GM23338 (cell line): ENCODE measurements around the gene SLC16A2. TPM values are rescaled to one million over a fixed set of nuclear protein-coding genes. Genes with fewer than 3 reads are reported as not detected.

Experiments
- polyA plus RNA-seq: library from polyadenylated mRNA; unstranded; fragments of >200 nt; fragmentation: Nextera tagmentation; extraction: Ambion mirVana; gene quantifications from 2 replicates; pipeline ENCODE4 v1.2.1, GENCODE V29; 2016
- small RNA-seq: library from RNA; depleted of rRNA; stranded (forward); fragments of <200 nt; gene quantifications from one replicate; pipeline ENCODE3, GENCODE V24; 2014; ENCODE audit warnings: low replicate concordance
- total RNA-seq: library from RNA; depleted of rRNA; stranded (reverse); fragments of >200 nt; shearing (Covaris generic); gene quantifications from 2 replicates; pipeline ENCODE4 v1.2.3, GENCODE V29; 2014; rRNA removed
- TF ChIP-seq, protein P1 (sequence below): fragments of 250-450 bp; sonication (Bioruptor Pico); IDR thresholded peaks from 2 replicates; pipeline ENCODE4 v1.5.0; 2020; ENCODE audit warnings: mild to moderate bottlenecking, moderate library complexity

The SLC16A2 gene
- total and polyA plus RNA-seq, 2 experiments from 2014 or later, result 11.1 to 27.9 TPM

- TF ChIP-seq, protein P1, sequence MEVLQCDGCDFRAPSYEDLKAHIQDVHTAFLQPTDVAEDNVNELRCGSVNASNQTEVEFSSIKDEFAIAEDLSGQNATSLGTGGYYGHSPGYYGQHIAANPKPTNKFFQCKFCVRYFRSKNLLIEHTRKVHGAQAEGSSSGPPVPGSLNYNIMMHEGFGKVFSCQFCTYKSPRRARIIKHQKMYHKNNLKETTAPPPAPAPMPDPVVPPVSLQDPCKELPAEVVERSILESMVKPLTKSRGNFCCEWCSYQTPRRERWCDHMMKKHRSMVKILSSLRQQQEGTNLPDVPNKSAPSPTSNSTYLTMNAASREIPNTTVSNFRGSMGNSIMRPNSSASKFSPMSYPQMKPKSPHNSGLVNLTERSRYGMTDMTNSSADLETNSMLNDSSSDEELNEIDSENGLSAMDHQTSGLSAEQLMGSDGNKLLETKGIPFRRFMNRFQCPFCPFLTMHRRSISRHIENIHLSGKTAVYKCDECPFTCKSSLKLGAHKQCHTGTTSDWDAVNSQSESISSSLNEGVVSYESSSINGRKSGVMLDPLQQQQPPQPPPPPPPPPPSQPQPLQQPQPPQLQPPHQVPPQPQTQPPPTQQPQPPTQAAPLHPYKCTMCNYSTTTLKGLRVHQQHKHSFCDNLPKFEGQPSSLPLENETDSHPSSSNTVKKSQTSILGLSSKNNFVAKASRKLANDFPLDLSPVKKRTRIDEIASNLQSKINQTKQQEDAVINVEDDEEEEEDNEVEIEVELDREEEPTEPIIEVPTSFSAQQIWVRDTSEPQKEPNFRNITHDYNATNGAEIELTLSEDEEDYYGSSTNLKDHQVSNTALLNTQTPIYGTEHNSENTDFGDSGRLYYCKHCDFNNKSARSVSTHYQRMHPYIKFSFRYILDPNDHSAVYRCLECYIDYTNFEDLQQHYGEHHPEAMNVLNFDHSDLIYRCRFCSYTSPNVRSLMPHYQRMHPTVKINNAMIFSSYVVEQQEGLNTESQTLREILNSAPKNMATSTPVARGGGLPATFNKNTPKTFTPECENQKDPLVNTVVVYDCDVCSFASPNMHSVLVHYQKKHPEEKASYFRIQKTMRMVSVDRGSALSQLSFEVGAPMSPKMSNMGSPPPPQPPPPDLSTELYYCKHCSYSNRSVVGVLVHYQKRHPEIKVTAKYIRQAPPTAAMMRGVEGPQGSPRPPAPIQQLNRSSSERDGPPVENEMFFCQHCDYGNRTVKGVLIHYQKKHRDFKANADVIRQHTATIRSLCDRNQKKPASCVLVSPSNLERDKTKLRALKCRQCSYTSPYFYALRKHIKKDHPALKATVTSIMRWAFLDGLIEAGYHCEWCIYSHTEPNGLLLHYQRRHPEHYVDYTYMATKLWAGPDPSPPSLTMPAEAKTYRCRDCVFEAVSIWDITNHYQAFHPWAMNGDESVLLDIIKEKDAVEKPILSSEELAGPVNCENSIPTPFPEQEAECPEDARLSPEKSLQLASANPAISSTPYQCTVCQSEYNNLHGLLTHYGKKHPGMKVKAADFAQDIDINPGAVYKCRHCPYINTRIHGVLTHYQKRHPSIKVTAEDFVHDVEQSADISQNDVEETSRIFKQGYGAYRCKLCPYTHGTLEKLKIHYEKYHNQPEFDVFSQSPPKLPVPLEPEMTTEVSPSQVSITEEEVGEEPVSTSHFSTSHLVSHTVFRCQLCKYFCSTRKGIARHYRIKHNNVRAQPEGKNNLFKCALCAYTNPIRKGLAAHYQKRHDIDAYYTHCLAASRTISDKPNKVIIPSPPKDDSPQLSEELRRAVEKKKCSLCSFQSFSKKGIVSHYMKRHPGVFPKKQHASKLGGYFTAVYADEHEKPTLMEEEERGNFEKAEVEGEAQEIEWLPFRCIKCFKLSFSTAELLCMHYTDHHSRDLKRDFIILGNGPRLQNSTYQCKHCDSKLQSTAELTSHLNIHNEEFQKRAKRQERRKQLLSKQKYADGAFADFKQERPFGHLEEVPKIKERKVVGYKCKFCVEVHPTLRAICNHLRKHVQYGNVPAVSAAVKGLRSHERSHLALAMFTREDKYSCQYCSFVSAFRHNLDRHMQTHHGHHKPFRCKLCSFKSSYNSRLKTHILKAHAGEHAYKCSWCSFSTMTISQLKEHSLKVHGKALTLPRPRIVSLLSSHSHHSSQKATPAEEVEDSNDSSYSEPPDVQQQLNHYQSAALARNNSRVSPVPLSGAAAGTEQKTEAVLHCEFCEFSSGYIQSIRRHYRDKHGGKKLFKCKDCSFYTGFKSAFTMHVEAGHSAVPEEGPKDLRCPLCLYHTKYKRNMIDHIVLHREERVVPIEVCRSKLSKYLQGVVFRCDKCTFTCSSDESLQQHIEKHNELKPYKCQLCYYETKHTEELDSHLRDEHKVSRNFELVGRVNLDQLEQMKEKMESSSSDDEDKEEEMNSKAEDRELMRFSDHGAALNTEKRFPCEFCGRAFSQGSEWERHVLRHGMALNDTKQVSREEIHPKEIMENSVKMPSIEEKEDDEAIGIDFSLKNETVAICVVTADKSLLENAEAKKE (CRISPR knock-in tag), result no peak
These were observed 158.4 kb downstream of the SLC16A2 start (continued) for GRCh38 chrX:74579597-74580198.

Small RNA genes within 50 kb of the gene (small RNA-seq; reads per million reads assigned to genes)
- not detected for gene RN7SL790P

Other genes starting within 250 kb of the SLC16A2 start
- not detected in 2 replicates for gene ZCCHC13, start 117.3 kb upstream of the SLC16A2 start, total RNA-seq
- not detected in 2 replicates for gene ZCCHC13, start 117.3 kb upstream of the SLC16A2 start, polyA plus RNA-seq
- 34.1 and 40.1 TPM in 2 replicates for gene RLIM, start 193.1 kb downstream of the SLC16A2 start, total RNA-seq
- gene RLIM, start 193.1 kb downstream of the SLC16A2 start, polyA plus RNA-seq, result 5.7 and 6.6 TPM in 2 replicates